ENCODE measurements around the gene MRTFB.

MRTFB gene

GRCh38 chr16:14286368-14287230, 215.5 kb downstream of the MRTFB start:
- in situ Hi-C loops (cut with MboI; ENCODE audit: low sequenced_read_pairs, unreplicated experiment): loop anchor here (10.0 kb wide), 1 partner anchor 362 kb away; the partner anchor contains the start of gene ERCC4
- no peak for TF ChIP-seq CTCF (IDR thresholded peaks at IDR 0.05; ENCODE audit: borderline replicate concordance, control extremely low read depth, extremely low read depth, insufficient read depth, missing control alignments)
- DNase-seq (ENCODE audit: low spot score): peak; percentile 59

- in situ Hi-C loops (cut with MboI; ENCODE audit: low sequenced_read_pairs, unreplicated experiment): loop anchor here (10.0 kb wide), 1 partner anchor 365 kb away; the partner anchor contains the start of gene ERCC4
- DNase-seq (ENCODE audit: low spot score): no peak
- peak; percentile 11 for TF ChIP-seq CTCF (IDR thresholded peaks at IDR 0.05; ENCODE audit: borderline replicate concordance, control extremely low read depth, extremely low read depth, insufficient read depth, missing control alignments)
Observed at GRCh38 chr16:14289692-14290340, 218.7 kb downstream of the MRTFB start.

GRCh38 chr16:14291286-14291685, 220.2 kb downstream of the MRTFB start:
- no peak for TF ChIP-seq CTCF (IDR thresholded peaks at IDR 0.05; ENCODE audit: borderline replicate concordance, control extremely low read depth, extremely low read depth, insufficient read depth, missing control alignments)
- DNase-seq (ENCODE audit: low spot score): no peak
- in situ Hi-C loops (cut with MboI; ENCODE audit: low sequenced_read_pairs, unreplicated experiment): no loop called here

DNA sequence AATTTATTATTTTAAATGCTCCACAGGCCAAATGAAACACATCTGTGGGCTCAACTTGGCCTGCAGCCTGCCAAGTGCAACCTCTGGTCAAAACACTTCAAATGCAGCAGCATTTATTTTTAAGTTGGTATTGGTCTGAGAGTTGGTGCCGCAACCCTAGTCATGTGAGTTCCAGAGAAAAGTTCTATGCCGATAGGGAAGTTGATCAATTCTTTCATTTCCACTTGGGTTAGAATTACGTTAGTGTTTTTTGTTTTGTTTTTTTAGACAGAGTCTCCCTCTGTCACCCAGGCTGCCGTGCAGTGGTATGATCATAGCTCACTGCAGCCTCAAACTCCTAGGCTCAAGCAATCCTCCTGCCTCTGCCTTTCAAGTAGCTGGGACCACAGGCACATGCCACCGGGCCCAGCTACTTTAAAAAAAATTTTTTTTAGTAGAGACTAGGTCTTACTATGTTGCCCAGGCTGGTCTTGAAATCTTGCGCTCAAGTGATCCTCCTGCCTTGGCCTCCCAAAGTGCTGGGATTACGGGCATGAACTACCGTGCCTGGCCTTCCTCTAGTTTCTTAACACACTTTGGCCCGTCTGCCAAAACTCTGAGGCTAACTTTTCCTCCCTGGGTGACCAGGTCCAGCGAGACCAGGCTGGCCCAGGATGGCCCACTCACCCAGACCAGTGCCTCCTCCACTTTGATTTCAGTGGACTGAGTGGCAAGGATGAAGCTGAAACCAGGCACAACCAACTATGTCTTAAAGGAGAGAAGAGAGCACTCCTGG, 221.1 kb downstream of the MRTFB start:
- in situ Hi-C loops (cut with MboI; ENCODE audit: low sequenced_read_pairs, unreplicated experiment): no loop called here
- TF ChIP-seq CTCF (IDR thresholded peaks at IDR 0.05; ENCODE audit: borderline replicate concordance, control extremely low read depth, extremely low read depth, insufficient read depth, missing control alignments): no peak
- no peak for DNase-seq (ENCODE audit: low spot score)

DNA sequence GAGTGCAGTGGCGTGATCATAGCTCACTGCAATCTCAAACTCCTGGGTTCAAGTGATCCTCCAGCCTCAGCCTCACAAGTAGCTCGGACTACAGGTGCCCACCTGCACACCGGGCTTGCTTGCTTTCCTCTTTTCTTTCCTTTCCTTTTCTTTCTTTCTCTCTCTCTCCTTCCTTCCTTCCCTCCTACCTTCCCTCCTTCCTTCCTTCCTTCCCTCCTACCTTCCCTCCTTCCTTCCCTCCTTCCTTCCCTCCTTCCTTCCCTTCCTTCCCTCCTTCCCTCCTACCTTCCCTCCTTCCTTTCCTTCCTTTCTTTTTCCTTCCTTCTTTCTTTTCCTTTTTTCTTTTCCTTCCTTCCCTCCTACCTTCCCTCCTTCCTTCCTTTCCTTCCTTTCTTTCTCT, 225.5 kb downstream of the MRTFB start:
- no peak for TF ChIP-seq CTCF (IDR thresholded peaks at IDR 0.05; ENCODE audit: borderline replicate concordance, control extremely low read depth, extremely low read depth, insufficient read depth, missing control alignments)
- DNase-seq (ENCODE audit: low spot score): no peak
- in situ Hi-C loops (cut with MboI; ENCODE audit: low sequenced_read_pairs, unreplicated experiment): no loop called here
